Nephron progenitor cell (in vitro differentiated cells): Measurements from ENCODE around the gene TBX3.
"Not testable (repeated sequence)": the region's sequence is repeated elsewhere in the genome, so short reads cannot be mapped to it uniquely, and the experiment has no call there.

Source experiments
- DNase-seq: peaks from one replicate; pipeline ENCODE4 v3.0.0; 2021
- H3K27ac Mint-ChIP-seq: 2 replicates; pipeline ENCODE4 v1.8.0; 2021; ENCODE audit warnings: mild to moderate bottlenecking, moderate library complexity, mixed read lengths
- H3K27me3 Mint-ChIP-seq: 2 replicates; pipeline ENCODE4 v1.8.0; 2021; ENCODE audit warnings: mild to moderate bottlenecking, low read depth, mixed read lengths; ENCODE audit not compliant: poor library complexity
- H3K36me3 Mint-ChIP-seq: 2 replicates; pipeline ENCODE4 v1.8.0; 2021; ENCODE audit warnings: low read depth, mixed read lengths
- H3K4me1 Mint-ChIP-seq: 2 replicates; pipeline ENCODE4 v1.8.0; 2021; ENCODE audit warnings: mixed read lengths
- H3K4me3 Mint-ChIP-seq: 2 replicates; pipeline ENCODE4 v1.8.0; 2021; ENCODE audit warnings: mild to moderate bottlenecking, moderate library complexity, mixed read lengths
- H3K9me3 Mint-ChIP-seq: 2 replicates; pipeline ENCODE4 v1.8.0; 2021; ENCODE audit warnings: mild to moderate bottlenecking, moderate library complexity, mixed read lengths
- CTCF ChIP-seq: fragments of 200-600 bp; sonication (generic); IDR thresholded peaks from 2 replicates; pipeline ENCODE4 v1.5.0; 2021; ENCODE audit warnings: antibody characterized with exemption

TBX3 gene

GRCh38 chr12:114684098-114684869, at the start of gene TBX3:
TSS of gene TBX3 (minus strand) at chr12:114684175. CDS start at chr12:114683200, 975 bp downstream.
- H3K27ac Mint-ChIP-seq = peak within 1 kb of the TSS; percentile 97
- no peaks in the 10 kb centered on the region for H3K9me3 Mint-ChIP-seq
- peak; percentile 56 for TF ChIP-seq CTCF
- peaks cover 78% of the 10 kb centered on the region for H3K4me1 Mint-ChIP-seq
- peak within 1 kb of the TSS; percentile 98 for H3K4me3 Mint-ChIP-seq
- H3K36me3 Mint-ChIP-seq = peaks cover 7% of the 10 kb centered on the region
- H3K27me3 Mint-ChIP-seq = peaks cover 51% of the 10 kb centered on the region
- peak; percentile 94 for DNase-seq

DNA sequence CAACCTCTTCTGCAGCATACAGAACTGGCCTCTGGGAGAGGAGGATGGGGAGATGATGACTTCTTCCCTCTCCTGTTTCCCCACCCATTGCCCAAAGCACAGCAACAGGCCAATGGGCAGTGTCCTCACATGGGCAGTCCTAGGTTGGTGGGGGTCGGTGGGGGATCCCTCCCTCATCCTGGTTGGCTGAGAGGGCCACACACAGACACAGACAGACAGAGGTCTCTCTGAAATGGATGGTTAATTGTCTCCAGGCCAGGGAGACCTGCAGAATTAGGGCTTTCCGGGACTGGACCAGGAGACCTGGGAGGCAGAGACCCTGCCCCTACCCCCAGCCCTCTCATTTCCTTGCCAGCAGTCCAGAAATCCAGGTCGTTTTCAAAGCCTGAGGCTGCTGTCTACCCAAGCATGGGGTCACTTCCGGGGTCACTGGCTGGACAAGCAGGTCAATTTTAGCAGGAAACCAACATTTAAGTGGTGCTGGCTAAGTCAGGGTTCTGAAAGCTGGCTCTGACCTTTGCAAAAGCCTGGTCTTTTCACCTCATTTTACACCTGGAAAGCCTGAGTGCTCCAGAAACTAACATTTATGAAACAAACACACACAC, 48.6 kb upstream of the TBX3 start:
- peaks cover 65% of the 10 kb centered on the region for H3K27me3 Mint-ChIP-seq
- TF ChIP-seq CTCF = no peak
- no peak overlapping the region for H3K4me3 Mint-ChIP-seq
- H3K4me1 Mint-ChIP-seq = peaks cover 18% of the 10 kb centered on the region
- DNase-seq = peak; percentile 38
- peaks cover 16% of the 10 kb centered on the region for H3K9me3 Mint-ChIP-seq
- no peak overlapping the region for H3K27ac Mint-ChIP-seq
- no peaks in the 10 kb centered on the region for H3K36me3 Mint-ChIP-seq

- H3K4me1 Mint-ChIP-seq = peaks cover 23% of the 10 kb centered on the region
- H3K36me3 Mint-ChIP-seq = no peaks in the 10 kb centered on the region
- H3K27ac Mint-ChIP-seq = no peak overlapping the region
- no peak for DNase-seq
- peaks cover 52% of the 10 kb centered on the region for H3K27me3 Mint-ChIP-seq
- H3K4me3 Mint-ChIP-seq = no peak overlapping the region
- peaks cover 2% of the 10 kb centered on the region for H3K9me3 Mint-ChIP-seq
- no peak for TF ChIP-seq CTCF
Measured at GRCh38 chr12:114729731-114730130, 45.8 kb upstream of the TBX3 start.

DNA sequence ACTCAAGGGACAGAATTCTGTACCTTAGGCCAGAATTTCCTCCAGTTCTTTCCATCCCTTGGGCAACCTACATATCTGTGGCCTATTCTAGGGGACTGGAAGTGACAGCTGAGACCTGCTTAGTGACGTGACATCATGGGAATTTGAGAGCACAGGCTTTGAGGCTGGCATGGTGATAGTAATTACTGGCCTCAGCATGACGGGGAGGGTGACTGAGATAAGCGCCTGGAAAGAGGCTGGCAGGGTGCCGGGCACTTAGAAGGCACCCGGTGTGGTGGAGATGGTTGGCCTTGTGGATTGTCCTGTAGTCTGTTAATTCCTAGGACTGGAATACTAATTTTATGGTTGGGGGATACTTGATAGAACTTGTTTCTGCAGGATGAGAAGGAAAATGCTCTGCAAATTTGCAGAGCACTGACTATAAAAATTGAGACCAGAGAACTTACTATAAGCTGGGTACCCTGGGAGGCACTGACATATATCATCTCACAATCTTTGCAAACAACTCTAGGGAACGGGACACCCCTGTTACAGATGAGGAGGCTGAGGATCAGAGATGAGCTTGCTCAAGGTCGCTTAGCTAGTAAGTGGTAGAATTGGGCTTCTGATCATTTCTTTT, 42.2 kb upstream of the TBX3 start:
- H3K27me3 Mint-ChIP-seq = peaks cover 44% of the 10 kb centered on the region
- TF ChIP-seq CTCF = no peak
- no peak overlapping the region for H3K4me3 Mint-ChIP-seq
- H3K27ac Mint-ChIP-seq = no peak overlapping the region
- H3K36me3 Mint-ChIP-seq = no peaks in the 10 kb centered on the region
- H3K4me1 Mint-ChIP-seq = peaks cover 5% of the 10 kb centered on the region
- DNase-seq = no peak
- no peaks in the 10 kb centered on the region for H3K9me3 Mint-ChIP-seq

DNA sequence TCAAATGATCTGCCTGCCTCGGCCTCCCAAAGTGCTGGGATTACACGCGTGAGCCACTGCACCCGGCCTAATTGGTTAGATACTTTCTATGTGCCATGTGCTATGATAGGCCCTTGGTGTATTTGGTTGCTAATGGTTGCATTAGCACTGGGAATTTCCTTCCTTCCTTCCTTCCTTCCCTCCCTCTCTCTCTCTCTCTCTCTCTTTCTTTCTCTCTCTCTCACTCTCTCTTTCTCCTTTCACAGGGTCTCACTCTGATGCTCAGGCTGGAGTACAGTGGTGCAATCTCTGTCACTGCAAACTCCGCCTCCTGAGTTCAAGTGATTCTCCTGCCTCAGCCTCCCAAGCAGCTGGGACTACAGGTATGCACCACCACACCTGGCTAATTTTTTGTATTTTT, 38.2 kb upstream of the TBX3 start:
- not testable (repeated sequence) for DNase-seq, H3K9me3 Mint-ChIP-seq, H3K4me3 Mint-ChIP-seq, H3K27ac Mint-ChIP-seq, H3K36me3 Mint-ChIP-seq
- Mint-ChIP-seq H3K27me3 (peaks cover 45% of the 10 kb centered on the region), H3K4me1 (peaks cover 19% of the 10 kb centered on the region)

- Mint-ChIP-seq H3K27me3 (peaks cover 44% of the 10 kb centered on the region), H3K4me1 (peaks cover 19% of the 10 kb centered on the region), H3K36me3 (no peaks in the 10 kb centered on the region), H3K27ac (no peak overlapping the region), H3K4me3 (no peak overlapping the region), H3K9me3 (no peaks in the 10 kb centered on the region)
- no peak for TF ChIP-seq CTCF
- no peak for DNase-seq
Measured at GRCh38 chr12:114721266-114721665, 37.3 kb upstream of the TBX3 start.
